Stimulated activated CD8-positive, alpha-beta memory T cell treated with anti-CD3 and anti-CD28 coated beads, Interleukin-15, amount 100 ng/mL, for 1 hour (primary cell): ENCODE measurements around the gene FSCN2.

Experiments used
- DNase-seq: peaks from one replicate; pipeline ENCODE4 v3.0.0-alpha.2; 2020; ENCODE audit warnings: low read depth

Gene FSCN2

GRCh38 chr17:81539961-81540675, 11.9 kb downstream of the FSCN2 start:
- no peak for DNase-seq

DNA sequence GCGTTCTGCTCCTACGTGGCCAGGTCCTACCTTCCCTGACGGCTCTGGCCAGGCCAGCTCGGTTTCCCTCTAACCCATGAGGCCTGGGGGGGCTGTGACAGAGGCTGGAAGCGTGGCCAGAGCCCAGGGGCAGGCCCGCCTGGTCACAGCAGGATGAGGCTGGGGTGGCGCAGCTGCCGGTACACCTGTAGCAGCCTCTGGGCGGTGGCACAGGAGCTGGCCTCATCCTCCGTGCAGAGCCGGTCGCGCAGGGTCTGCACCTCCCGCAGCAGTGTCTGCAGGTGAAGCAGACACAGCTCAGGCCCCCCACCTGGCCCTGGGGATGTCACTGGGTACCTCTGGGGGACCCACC, 12.5 kb downstream of the FSCN2 start:
- DNase-seq, result no peak

DNA sequence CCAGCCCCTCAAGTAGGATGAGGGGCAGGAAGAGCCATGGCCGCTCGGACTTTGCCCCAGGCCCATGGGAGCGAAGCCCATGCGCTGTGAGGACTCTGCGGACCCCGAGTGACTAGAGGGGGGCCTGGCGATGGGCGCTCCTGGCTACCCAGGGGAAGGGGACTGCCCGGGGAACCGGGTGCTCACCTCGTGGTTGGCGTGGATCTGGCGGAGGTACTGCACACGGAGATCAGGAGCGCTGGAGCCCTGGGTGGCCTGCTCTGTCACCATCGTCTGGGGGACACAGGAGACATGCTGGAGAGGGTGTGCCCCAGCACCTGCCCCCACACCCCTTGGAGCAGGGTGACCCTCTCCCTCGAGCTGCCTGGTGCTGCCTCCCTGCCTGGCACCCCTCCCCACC, 12.9 kb downstream of the FSCN2 start:
- DNase-seq, result no peak

GRCh38 chr17:81542431-81543338, 14.5 kb downstream of the FSCN2 start:
- no peak for DNase-seq

GRCh38 chr17:81543339-81543675, 15.1 kb downstream of the FSCN2 start:
- DNase-seq, result no peak

DNA sequence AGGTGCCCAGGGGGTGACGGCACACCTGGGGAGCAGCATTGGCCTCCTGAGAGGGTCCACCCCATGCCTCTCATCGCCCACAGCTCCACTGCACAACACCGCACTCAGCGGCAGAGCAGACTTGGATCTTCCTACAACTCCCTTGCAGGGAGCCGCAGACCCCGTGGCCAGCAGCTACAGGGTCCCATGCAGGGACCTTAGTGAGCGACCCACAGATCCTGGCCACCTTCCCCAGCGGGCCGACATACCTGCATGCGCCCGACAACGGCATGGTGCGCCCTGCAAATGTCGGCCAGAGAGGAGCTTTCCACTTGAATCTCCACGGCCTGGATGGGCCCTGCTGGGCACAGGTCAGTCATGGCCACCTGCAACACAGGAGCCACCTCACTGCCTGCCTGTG, 15.6 kb downstream of the FSCN2 start:
- no peak for DNase-seq

GRCh38 chr17:81544281-81544974, 16.3 kb downstream of the FSCN2 start:
- DNase-seq, result no peak

DNA sequence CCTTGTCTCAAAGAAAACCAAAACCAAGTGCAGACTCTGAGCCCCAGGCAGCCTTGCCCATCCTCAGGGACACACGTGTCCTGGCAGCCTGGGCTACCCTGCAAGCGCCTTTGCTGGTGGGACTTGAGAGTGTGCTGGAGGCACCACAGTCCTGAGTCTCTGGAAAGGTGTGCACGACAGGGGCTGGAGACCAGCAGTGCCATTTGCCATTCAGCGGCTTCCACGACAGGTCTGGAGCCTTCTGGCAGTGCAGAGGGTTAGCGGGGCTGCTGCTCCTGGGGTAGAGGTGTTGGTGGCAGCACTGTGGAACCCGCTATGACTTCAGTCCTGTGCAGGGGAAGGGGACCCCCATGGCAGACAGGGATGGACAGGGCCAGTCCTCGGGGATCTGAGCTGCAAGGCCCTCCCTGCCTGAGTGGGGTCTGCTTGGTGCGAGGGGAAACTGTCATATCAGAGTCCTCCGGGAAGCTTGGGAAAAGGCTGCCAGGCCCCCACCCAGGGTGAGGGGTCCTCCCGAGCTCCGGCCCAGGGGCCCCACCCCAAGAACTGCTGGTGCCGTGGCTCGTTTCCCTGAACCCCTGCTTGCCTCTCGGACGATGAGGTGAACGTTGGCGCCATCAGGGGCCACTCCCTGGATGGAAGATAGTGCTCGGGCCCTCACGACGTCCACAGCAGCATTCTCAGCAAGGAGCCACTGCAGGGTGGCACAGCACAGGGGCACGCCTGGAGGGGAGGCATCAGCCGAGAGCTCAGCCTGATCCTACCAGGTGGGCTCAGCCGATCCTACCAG, 17.2 kb downstream of the FSCN2 start:
- no peak for DNase-seq

DNA sequence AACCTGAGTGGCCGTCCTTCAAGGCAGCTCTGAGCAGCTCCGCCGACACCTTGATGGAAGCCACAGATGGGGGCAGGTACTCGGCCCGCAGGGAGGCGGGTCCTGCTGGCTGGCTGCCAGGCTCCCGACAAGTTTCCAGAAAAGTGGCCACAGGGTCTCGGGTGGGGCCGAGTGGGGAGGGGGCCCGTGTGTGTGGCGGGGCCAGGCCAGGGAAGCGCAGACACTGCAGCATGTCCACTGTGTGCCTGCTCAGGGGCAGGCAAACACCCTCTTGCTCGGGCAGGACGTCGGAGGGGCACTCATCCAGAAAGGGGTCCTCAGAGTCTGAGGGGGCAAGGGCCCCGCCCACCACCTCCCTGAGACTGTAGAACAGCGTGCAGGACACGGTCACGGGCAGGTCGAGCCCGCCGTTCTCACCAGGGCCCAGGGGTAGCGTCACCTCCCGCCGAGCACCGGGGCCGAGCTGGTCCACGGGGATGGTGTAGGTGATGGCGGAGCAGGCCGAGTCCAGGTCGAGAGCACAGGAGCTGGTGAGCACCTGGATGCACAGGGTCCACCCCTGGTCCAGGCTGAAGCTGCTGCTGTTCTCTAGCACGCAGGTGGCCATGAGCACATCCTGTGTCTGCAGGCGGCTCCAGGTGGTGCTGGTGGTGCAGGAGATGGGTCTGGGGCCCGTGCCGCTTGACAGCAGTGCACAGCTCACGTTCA, 18.9 kb downstream of the FSCN2 start:
- no peak for DNase-seq

- DNase-seq, result no peak
These were observed 19.4 kb downstream of the FSCN2 start for GRCh38 chr17:81547614-81547982.

- no peak for DNase-seq
These were observed 20.9 kb downstream of the FSCN2 start for GRCh38 chr17:81549031-81549557.

DNA sequence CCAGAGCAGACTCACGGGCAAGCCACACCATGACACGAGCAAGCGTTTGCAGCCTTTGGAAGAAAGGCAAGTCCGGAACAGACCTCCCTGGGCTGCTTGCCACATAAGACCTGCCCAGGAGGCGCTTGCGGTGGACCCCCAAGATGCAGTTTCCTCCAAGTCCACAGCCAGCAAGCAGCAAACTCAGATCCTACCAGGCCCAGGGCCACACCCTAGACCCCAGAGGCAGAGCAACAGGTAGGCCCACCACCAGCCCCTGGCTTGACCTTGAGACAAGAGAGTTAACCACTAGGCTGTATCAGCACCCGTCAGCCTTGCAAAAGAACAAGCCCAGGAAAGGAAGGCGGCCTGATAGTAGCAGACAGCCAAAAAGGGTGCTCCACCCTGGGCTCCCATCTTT, 21.6 kb downstream of the FSCN2 start:
- no peak for DNase-seq

- no peak for DNase-seq
These were observed 22.1 kb downstream of the FSCN2 start for GRCh38 chr17:81550285-81550684.

- DNase-seq, result no peak
These were observed 22.8 kb downstream of the FSCN2 start for GRCh38 chr17:81550830-81551457.

- no peak for DNase-seq
These were observed 23.5 kb downstream of the FSCN2 start for GRCh38 chr17:81551458-81552243.

- DNase-seq, result peak; percentile 52
These were observed 24.3 kb downstream of the FSCN2 start, which contains the start of gene FAAP100 for GRCh38 chr17:81552244-81553017. TSS of gene FAAP100 (minus strand) at chr17:81552353. CDS start at chr17:81552330, 23 bp downstream.

DNA sequence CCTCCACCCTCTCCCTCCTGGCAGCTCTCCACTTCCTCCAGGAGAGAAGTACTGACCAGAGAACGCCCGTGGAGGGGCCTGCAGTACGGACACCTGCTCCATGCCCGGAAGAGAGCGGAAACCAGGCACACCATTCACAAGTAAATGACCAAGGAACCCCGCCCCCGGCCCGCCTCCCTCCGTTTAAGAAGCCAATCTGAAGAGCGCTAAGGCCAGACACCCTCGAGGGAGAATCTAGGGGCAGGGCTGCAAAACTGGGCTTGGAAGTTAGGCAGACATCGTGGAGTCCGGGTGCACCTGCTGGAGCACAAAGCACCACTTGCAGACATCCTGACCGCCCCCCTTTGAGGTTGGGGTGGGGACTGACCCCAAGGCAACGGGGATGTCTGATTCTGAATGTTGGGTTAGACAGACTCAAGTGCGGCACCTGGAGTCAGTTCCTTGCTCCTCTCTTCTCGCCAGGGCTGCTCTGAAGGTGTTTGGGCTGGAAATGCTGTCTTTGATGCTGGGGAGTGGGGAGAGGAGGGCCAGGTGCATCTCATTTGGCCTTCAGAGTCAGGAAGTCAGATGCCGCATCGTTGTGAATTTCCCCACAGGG, 24.9 kb downstream of the FSCN2 start:
- DNase-seq, result peak; percentile 47

GRCh38 chr17:81553616-81554181, 25.5 kb downstream of the FSCN2 start:
- no peak for DNase-seq
